PFSK-1 (cell line): ENCODE data around the gene HAUS3.

ENCODE experiments used
- FOXP2 ChIP-seq: optimal IDR thresholded peaks from 2 replicates; pipeline ENCODE3; 2011; ENCODE audit warnings: borderline replicate concordance, control low read depth, inconsistent platforms; ENCODE audit not compliant: insufficient read depth; ENCODE audit errors: extremely low read length, extremely low read depth
- POLR2AphosphoS5 ChIP-seq: IDR thresholded peaks from 2 replicates; pipeline ENCODE4 v1.6.1; 2012; ENCODE audit warnings: low read depth, mild to moderate bottlenecking, control low read depth, low read length, moderate library complexity
- REST ChIP-seq, 2 experiments: IDR thresholded peaks; 2 replicates each; pipeline versions ENCODE4 v1.6.1 to v1.8.0; 2011 to 2012; ENCODE audit warnings: low read depth in 2 of 2, low read length in 2 of 2, control low read depth in 1 of 2, inconsistent platforms in 1 of 2, mild to moderate bottlenecking in 1 of 2, moderate library complexity in 1 of 2; ENCODE audit not compliant: insufficient read depth in 1 of 2
- SIN3A ChIP-seq: IDR thresholded peaks from 2 replicates; pipeline ENCODE4 v1.6.1; 2012; ENCODE audit warnings: mild to moderate bottlenecking, low read length, moderate library complexity, borderline replicate concordance; ENCODE audit not compliant: insufficient read depth
- TAF1 ChIP-seq: IDR thresholded peaks from 2 replicates; pipeline ENCODE4 v1.6.1; 2012; ENCODE audit warnings: low read length, control low read depth, borderline replicate concordance; ENCODE audit not compliant: insufficient read depth

HAUS3 gene

DNA sequence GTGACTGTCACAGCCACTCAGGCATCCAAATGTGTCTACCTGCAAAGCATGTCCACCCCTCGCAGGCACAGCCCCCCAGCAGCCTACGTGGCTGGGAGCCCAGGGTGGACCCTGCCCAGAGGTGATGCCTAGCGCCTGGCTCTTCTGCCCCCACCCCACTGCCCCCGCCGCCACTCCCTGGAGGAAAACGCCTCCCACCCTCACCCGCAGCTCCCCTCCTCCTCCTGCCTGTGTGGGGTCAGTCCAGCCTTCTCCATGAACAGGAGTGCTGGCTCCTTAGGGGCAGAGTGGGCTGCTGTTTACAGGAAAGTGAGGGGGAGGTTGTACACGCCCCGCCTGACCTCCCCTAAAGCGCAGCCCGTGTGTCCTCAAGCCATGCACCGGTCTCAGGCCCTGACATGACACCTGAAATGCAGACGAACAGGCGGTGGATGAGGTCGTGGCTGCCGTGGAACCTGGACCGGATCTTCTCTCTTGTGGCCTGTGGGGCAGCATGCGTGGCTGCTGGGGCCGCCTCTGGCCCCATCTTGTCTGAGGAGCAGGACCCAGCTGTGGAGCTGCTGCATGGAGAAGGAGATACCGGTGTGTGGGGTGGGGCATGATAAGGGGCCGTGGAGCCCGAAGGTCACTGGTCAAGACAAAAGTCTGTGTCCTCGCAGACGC is 31.9 kb upstream of the HAUS3 start:
- TF ChIP-seq TAF1: no peak
- TF ChIP-seq FOXP2: no peak
- no peak for TF ChIP-seq SIN3A
- no peak for TF ChIP-seq POLR2AphosphoS5
- no peak for TF ChIP-seq REST (IDR thresholded peaks at IDR 0.05; ENCODE audit: insufficient read depth in 1 of 2, low read depth in 2 of 2, low read length in 2 of 2)

- TF ChIP-seq POLR2AphosphoS5: no peak
- no peak for TF ChIP-seq TAF1
- TF ChIP-seq SIN3A: no peak
- TF ChIP-seq FOXP2: no peak
- TF ChIP-seq REST (IDR thresholded peaks at IDR 0.05; ENCODE audit: insufficient read depth in 1 of 2, low read depth in 2 of 2, low read length in 2 of 2): no peak
Observed at GRCh38 chr4:2273221-2273620, 31.3 kb upstream of the HAUS3 start.

- TF ChIP-seq TAF1 (no peak), REST (IDR thresholded peaks at IDR 0.05; ENCODE audit: insufficient read depth in 1 of 2, low read depth in 2 of 2, low read length in 2 of 2) (no peak), SIN3A (no peak), FOXP2 (no peak), POLR2AphosphoS5 (no peak)
Observed at GRCh38 chr4:2272828-2273120, 30.9 kb upstream of the HAUS3 start.

DNA sequence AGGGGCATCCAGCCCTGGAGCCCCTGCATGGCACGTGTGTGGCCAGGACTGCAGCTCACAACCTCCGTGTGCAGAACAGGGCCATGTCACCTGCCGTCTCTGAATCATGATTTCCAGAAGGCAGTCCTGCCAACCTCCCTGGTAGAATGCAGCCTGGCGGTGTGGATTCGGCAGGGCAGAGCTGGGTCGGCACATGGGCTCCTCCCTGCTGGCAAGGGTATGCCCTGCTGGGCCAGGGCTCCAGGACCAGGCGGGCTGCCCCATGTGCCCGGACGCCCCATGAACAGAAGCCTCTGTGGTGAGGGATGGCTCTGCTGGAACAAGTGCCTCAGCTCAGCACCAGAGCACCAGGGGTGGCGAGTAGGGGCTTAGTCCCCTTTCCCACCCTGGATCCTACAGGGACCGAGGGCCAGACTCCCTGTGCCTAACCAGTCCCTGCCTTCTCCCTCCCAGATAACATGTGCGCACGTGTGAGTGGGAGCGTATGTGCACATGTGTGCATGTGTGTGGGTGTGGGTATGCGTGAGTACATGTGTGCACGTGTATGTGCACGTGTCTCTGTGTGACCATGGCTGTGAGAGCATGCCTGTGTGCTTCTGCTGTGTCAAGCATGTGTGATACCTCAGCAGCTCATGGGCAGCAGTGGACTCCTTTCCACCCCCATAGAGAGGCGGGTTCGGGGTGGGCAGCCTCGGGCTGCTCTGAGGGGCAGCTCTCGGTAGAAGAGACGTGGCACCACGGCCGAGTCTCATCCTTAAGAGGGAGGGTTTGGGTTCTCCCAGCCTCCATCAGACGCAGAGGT is 30.3 kb upstream of the HAUS3 start:
- TF ChIP-seq SIN3A: no peak
- no peak for TF ChIP-seq FOXP2
- TF ChIP-seq REST (IDR thresholded peaks at IDR 0.05; ENCODE audit: insufficient read depth in 1 of 2, low read depth in 2 of 2, low read length in 2 of 2): no peak
- no peak for TF ChIP-seq POLR2AphosphoS5
- no peak for TF ChIP-seq TAF1
